Measurements from ENCODE around the gene TTLL8. TPM values are rescaled to one million over a fixed set of nuclear protein-coding genes. Genes with fewer than 3 reads are reported as not detected.

Gene TTLL8
- polyA plus RNA-seq, 2 of the 4 experiments (the other 2 are of a cell fraction), result not detected

- ChIA-PET CTCF (interaction anchor here (1.3 to 2.4 kb wide), 4 partner anchors 9 to 235 kb away, joined by 4 to 13 read pairs (median 6); no protein-coding TSS in a partner anchor), POLR2A (no interaction called here)
- 0 out of 6 replicates have a peak, but pooled peaks of 1 of the 2 experiments have one; percentile 6 for ATAC-seq
Observed at GRCh38 chr22:50001388-50002231, 56.5 kb downstream of the TTLL8 start.

GRCh38 chr22:50000587-50001387 is 57.3 kb downstream of the TTLL8 start:
- Histone ChIP-seq H3K4me3 (no peak overlapping the region), H3K9me3 (no peaks in the 10 kb centered on the region), H3K4me2 (no peak overlapping the region), H3K27ac (no peak overlapping the region), H3K4me1 (peaks cover 4% of the 10 kb centered on the region; the same call in 1 of the 3 replicates)
- ChIA-PET POLR2A (no interaction called here), CTCF (interaction anchor here (1.3 to 2.4 kb wide), 4 partner anchors 8 to 234 kb away, joined by 4 to 13 read pairs (median 7); no protein-coding TSS in a partner anchor)
- FAIRE-seq (no peak), ATAC-seq (peak in 1 of 2 experiments; percentile 13; a peak in 2 of 6 replicates), DNase-seq (ENCODE audit: low read depth in 1 of 2, low spot score in 1 of 2) (no peak)
- 85% methylated on average over 10 of the region's 32 CpGs for WGBS (ENCODE audit: missing lambda C conversion rate)
- no peak for TF ChIP-seq HOXB13 (CRISPR knock-in tag; IDR thresholded peaks at IDR 0.05; ENCODE audit: low read depth)
- TF ChIP-seq KDM1A (IDR thresholded peaks at IDR 0.05; ENCODE audit: low read depth), result no peak
- no peak for TF ChIP-seq HMGXB4 (CRISPR knock-in tag; IDR thresholded peaks at IDR 0.05; ENCODE audit: borderline replicate concordance)
- no peak for TF ChIP-seq PHF8 (IDR thresholded peaks at IDR 0.05; ENCODE audit: borderline replicate concordance, low read depth)
- TF ChIP-seq CBX2 (IDR thresholded peaks at IDR 0.05; ENCODE audit: borderline replicate concordance, low read depth), result no peak
- no peak for TF ChIP-seq ESRRA (IDR thresholded peaks at IDR 0.05; ENCODE audit: borderline replicate concordance, low read length)
- TF ChIP-seq ZC3H11A (IDR thresholded peaks at IDR 0.05), result no peak
- TF ChIP-seq CHD4 (IDR thresholded peaks at IDR 0.05; ENCODE audit: borderline replicate concordance), result no peak
- TF ChIP-seq REST (IDR thresholded peaks at IDR 0.05), result no peak
- no peak for TF ChIP-seq E2F6 (IDR thresholded peaks at IDR 0.05; ENCODE audit: borderline replicate concordance, low read depth)
- no peak for TF ChIP-seq CBX8 (IDR thresholded peaks at IDR 0.05)
- TF ChIP-seq RAD21 (conservative IDR thresholded peaks at IDR 0.05 in 1 of 2, IDR thresholded peaks at IDR 0.05 in 1 of 2), result no peak
- no peak for TF ChIP-seq RARB (CRISPR knock-in tag; IDR thresholded peaks at IDR 0.05)

More at GRCh38 chr22:50001388-50002231, 56.5 kb downstream of the TTLL8 start:
- Histone ChIP-seq H3K4me1 (peaks cover 4% of the 10 kb centered on the region; the same call in 1 of the 3 replicates), H3K4me3 (no peak overlapping the region), H3K27ac (no peak overlapping the region), H3K4me2 (no peak overlapping the region), H3K9me3 (no peaks in the 10 kb centered on the region)
- 93% methylated on average over 10 of the region's 16 CpGs for WGBS (ENCODE audit: missing lambda C conversion rate)
- TF ChIP-seq ATOH8 (CRISPR knock-in tag; IDR thresholded peaks at IDR 0.05; ENCODE audit: low read depth) (no peak), CEBPB (IDR thresholded peaks at IDR 0.05) (no peak), MAZ (IDR thresholded peaks at IDR 0.05; ENCODE audit: borderline replicate concordance, low read depth, low read length) (no peak), MAFK (IDR thresholded peaks at IDR 0.05; ENCODE audit: partially characterized antibody) (no peak), KDM1A (IDR thresholded peaks at IDR 0.05; ENCODE audit: low read depth) (no peak), BCL3 (IDR thresholded peaks at IDR 0.05) (no peak), EP300 (IDR thresholded peaks at IDR 0.05) (no peak), RAD21 (conservative IDR thresholded peaks at IDR 0.05 in 1 of 2, IDR thresholded peaks at IDR 0.05 in 1 of 2) (no peak), POLR2AphosphoS2 (conservative IDR thresholded peaks at IDR 0.05; ENCODE audit: low read length) (no peak), RNF2 (IDR thresholded peaks at IDR 0.05; ENCODE audit: borderline replicate concordance, low read depth) (no peak), ZNF302 (CRISPR knock-in tag; IDR thresholded peaks at IDR 0.05) (no peak), SMC3 (IDR thresholded peaks at IDR 0.05) (no peak), MAX (IDR thresholded peaks at IDR 0.05) (no peak)
- FAIRE-seq (no peak), DNase-seq (ENCODE audit: low read depth in 1 of 2, low spot score in 1 of 2) (no peak)

All from A549 (cell line).